Measurements from ENCODE around the gene PRRT1. TPM values are rescaled to one million over a fixed set of nuclear protein-coding genes. Genes with fewer than 3 reads are reported as not detected.
"Not testable (repeated sequence)": the region's sequence is repeated elsewhere in the genome, so short reads cannot be mapped to it uniquely, and the experiment has no call there.

PRRT1 gene
- total RNA-seq = 1 to 10 TPM; 5.5 to 5.6 TPM
- polyA plus RNA-seq = 1 to 10 TPM; 1.2 to 3.6 (median 2.8) TPM
- 0.17 to 6.4 (median 1.3) reads per million in 6 experiments for total RNA-seq

DNA sequence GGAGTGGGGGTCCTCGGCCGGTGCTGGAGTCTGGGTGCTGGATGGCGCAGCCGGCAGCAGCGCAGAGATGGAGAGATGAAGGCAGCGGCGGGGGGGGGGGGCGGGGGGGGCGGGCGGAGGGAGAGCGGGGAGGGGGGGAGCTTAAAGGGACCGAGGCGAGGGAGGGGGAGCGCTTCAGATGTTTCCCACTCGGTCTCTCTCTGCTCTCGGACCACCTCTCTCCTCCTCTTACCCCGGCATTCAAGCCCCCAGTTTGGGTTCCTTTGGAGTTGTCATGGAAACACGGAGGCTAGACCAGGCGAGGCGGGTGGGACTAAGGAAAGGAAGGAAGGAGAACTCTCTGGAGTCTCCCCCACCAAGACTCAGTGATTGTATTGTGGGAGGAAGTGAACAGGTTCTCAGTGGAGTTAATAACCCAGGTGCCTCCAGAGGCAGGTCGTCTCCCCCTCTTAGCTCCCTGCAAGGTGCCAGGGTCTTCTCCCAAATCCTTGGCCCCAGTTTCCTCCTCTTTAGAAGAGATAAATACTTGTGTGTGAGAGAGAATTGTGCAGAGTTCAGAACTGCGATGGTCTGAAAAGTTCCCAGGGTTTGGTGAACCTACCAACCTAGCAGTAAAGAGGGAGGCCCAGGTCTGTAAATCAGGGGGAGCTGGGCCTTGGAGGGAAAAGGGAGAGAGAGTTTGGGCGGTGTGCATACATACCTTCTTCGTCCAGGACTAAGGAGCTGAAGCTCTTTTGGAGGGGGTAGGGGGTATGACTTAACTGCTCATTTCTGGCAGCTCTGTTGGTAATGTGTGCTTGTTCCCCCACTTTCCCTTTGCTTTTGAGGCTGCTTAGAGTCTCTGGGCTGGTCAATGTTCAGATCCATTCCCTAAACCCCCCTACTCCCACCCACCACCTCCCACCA, at the start of gene PRRT1:
Gene PRRT1, minus strand, starts transcription at position 77 of the 906 bp plus-strand sequence. CDS start 112 bp downstream, outside the sequence.
- DNase-seq = peak in 3 of 10 donors; percentile 27 to 61 (median 34)
- H3K27me3 Mint-ChIP-seq = peaks cover 0 to 27% (median 4%) of the 10 kb centered on the region in 5 donors
- peaks cover 45 to 76% (median 66%) of the 10 kb centered on the region in 4 donors for H3K4me1 Mint-ChIP-seq
- no peaks in the 10 kb centered on the region for H3K9me3 Mint-ChIP-seq
- H3K4me3 Mint-ChIP-seq = peak within 1 kb of the TSS; percentile 81 to 100 (median 91)
- peaks cover 0 to 13% (median 0%) of the 10 kb centered on the region in 3 donors for H3K36me3 Mint-ChIP-seq
- POLR2A ChIA-PET = interaction anchor here (1.0 to 1.9 kb wide), 8 partner anchors 16 to 180 kb away, joined by 3 to 21 read pairs (median 6); partner anchors contain the start of genes ATF6B, DXO, FKBPL and GPSM3
- peak within 1 kb of the TSS; percentile 79 to 99 (median 93) for H3K27ac Mint-ChIP-seq
- no peak for ATAC-seq

DNA sequence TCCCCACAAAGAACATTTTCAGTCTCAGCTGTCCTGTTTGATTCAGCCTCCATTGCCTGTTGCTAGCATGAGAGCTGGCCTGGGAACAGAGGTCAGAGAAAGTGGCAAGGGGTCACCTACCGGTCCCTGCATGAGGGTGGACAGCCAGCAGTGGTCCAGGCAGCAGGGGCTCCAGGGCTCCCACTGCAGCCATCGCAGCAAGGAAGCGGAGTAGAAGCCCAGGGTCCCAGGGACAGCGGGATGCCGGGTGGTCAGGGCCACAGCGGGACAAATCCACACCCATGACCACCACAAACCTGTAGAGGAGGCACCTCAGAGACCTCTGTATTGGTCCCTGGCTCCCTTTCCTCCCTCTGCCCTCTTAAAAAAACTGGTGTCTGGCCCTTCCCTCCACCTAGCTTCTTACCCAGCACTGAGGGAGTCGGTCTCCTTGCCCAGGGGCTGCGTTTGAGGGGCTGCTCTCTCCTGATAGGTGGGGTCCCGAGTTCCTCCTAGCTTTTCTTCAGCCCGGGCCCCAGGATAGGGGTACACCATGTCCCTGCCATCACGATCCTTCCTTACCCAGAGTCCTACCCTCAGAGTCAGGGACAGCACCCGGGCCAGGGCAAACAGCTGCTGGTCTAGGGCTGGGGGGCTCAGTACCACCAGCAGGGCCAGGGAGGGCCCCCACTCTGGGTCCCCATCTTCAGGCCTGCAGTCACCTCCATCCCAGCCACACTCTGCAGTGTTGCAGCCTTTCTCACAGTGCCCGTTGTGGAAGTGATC, 49.2 kb upstream of the PRRT1 start:
- no peaks in the 10 kb centered on the region for H3K9me3 Mint-ChIP-seq

DNA sequence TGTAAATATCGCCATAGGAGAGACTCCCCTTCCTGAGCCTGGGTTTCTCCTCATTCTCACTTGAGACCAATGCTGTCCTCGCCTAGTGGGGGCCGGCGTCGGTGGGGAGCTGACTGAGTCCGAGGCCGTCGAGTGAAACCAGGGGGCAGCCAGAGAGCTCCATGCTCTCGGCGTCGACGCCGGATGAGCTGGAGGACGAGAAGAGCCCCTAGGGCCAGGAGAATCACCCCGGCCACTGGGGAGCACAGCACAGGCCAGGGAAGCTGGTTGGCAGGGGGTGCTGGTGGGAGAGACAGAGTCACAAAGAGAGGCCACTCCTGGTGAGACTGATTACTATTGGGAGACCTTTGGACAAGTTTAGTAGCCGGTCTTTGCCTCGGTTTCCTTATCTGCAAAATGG, 47.1 kb upstream of the PRRT1 start:
- ATAC-seq (no peak), DNase-seq (no peak)
- peak overlapping the region in 1 of 10 donors; percentile 24 for H3K4me3 Mint-ChIP-seq
- no peaks in the 10 kb centered on the region for H3K36me3 Mint-ChIP-seq
- H3K4me1 Mint-ChIP-seq = peaks cover 18 to 30% (median 26%) of the 10 kb centered on the region in 4 donors
- H3K27ac Mint-ChIP-seq = peak overlapping the region in 6 of 10 donors; percentile 19 to 80 (median 53)
- POLR2A ChIA-PET = no interaction called here
- H3K27me3 Mint-ChIP-seq = peaks cover 0 to 2% (median 0%) of the 10 kb centered on the region in 5 donors
- H3K9me3 Mint-ChIP-seq = no peaks in the 10 kb centered on the region

More for the DNA sequence above, 49.2 kb upstream of the PRRT1 start:
- Mint-ChIP-seq H3K27ac (no peak overlapping the region), H3K4me3 (no peak overlapping the region), H3K36me3 (no peaks in the 10 kb centered on the region), H3K27me3 (peaks cover 0 to 8% (median 0%) of the 10 kb centered on the region in 5 donors), H3K4me1 (peaks cover 7 to 13% (median 8%) of the 10 kb centered on the region in 4 donors)
- POLR2A ChIA-PET = interaction anchor here (1.1 kb wide), 1 partner anchor 8 kb away, joined by 4 read pairs; no protein-coding TSS in a partner anchor
- DNase-seq (no peak), ATAC-seq (no peak)

DNA sequence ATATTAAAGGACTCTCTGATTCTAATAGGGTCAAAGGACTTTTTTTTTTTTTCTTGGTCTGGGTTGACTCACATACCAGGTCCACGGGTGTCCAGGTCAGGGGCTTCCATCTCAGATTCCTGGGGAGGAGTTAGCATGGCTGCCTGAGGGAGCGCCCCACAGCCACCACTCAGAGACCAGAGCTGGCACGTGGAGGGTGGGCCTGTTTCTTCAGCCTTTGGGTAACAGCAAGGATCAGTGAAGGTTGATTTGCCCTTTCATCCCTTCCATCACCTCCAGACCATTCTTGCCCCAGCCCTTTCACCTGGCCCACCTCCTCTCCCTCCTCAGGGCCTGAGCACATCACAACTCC, 46.6 kb upstream of the PRRT1 start:
- Mint-ChIP-seq H3K27me3 (peaks cover 0 to 2% (median 0%) of the 10 kb centered on the region in 5 donors), H3K27ac (peak overlapping the region in 6 of 10 donors; percentile 53 to 98 (median 82)), H3K9me3 (no peaks in the 10 kb centered on the region), H3K4me1 (peaks cover 23 to 35% (median 32%) of the 10 kb centered on the region in 4 donors), H3K4me3 (peak overlapping the region in 4 of 10 donors; percentile 24 to 58 (median 44)), H3K36me3 (no peaks in the 10 kb centered on the region)
- ATAC-seq (no peak), DNase-seq (no peak)
- POLR2A ChIA-PET = no interaction called here

DNA sequence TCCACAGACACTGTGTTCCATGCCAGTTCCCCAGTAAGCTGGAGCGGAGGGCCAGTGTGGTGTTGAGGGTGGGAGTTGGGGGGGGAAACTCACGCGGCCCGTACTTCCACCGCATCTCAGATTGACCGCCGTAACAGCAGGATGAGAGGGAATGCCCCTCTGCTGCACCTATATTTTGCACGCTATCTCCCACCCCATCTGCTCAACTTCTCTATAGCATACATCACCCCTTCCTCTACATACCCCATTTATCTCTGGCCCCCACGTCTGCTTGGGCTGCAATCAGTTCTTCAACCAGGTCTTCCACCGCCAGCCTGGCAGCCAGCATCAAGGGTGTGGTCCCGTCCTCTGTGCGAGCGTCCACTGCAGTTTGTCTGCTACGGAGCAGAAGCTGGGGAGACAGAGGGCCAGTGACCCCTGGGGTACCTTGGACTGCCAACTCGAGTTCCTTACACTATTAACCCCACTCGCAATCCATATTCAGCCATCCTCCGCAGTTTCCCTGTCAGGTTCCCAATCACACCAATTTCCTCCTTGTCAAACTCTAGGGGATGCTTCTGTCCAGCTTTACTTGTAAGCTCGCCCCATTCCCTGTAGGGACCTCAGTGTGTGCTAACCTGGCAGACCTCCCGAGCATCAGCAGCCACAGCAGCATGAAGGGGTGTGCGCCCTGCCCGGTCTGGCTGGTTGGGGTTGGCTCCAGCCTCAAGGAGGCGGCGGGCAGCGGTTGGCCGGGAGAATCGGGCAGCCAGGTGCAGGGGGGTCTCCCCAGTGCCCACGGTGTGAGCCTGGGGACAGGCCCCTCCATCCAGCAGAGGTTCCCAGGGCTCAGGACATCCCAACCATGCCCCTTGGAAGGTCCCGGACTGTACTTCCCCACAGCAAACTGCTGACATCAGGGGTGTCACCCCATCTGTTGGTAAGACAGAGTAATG, 45.2 kb upstream of the PRRT1 start:
- H3K4me1 Mint-ChIP-seq = peaks cover 23 to 40% (median 36%) of the 10 kb centered on the region in 4 donors
- H3K27ac Mint-ChIP-seq = peak overlapping the region; percentile 98 to 100 (median 100)
- no peak for ATAC-seq
- peak overlapping the region; percentile 92 to 100 (median 97) for H3K4me3 Mint-ChIP-seq
- peaks cover 0 to 1% (median 0%) of the 10 kb centered on the region in 3 donors for H3K36me3 Mint-ChIP-seq
- POLR2A ChIA-PET = interaction anchor here (0.6 to 12.3 kb wide), 11 partner anchors 9 to 654 kb away, joined by 3 to 303 read pairs (median 5); partner anchors contain the start of genes AGER, AGPAT1, ATF6B and DXO
- DNase-seq = no peak
- peaks cover 0 to 2% (median 0%) of the 10 kb centered on the region in 5 donors for H3K27me3 Mint-ChIP-seq
- H3K9me3 Mint-ChIP-seq = no peaks in the 10 kb centered on the region

DNA sequence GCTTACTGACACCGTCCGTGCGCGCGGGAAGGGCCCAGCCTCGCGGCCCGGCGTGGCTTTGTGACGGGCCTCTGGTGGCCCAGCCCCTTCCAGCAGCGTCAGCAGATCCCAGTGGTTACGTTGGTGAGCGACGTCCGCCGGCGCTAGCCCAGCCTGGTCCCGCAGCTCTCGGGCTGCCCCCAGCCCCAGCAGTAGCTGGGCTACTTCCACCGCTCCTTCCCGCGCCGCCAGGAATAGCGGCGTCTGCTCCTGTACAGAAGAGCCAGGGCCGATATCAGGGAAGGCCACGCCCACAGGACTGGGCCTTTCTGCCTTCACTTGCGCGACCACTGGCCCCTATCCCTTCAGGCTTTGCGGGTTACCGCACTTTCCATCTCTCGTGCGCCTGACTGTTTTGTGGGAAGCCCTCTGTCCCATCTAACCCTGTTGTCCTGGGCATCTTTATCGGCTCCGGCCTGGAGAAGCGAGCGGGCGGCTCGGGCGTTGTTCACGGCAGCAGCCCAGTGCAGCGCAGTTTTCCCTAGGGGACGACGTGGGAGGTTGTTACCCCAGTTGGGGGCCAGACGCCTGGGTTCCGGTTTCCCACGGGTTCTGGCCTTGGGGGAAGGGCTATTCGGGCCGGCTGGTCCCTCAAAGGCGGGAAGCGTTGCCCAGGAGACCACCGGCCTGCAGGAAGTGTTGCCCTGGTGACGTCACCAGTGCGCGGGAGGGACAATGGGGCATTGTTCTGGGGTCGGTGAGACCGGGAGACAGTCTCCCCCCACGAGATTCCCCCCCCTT, 44.4 kb upstream of the PRRT1 start:
- H3K36me3 Mint-ChIP-seq = peaks cover 0 to 8% (median 5%) of the 10 kb centered on the region in 3 donors
- ATAC-seq (peak; percentile 79 to 81), DNase-seq (peak in 7 of 10 donors; percentile 48 to 87 (median 60))
- H3K27me3 Mint-ChIP-seq = peaks cover 0 to 2% (median 0%) of the 10 kb centered on the region in 5 donors
- POLR2A ChIA-PET = interaction anchor here (0.5 to 12.3 kb wide), 31 partner anchors 8 to 776 kb away, joined by 3 to 303 read pairs (median 5); partner anchors contain the start of genes AGER, AGPAT1, ATF6B and BRD2
- peak overlapping the region; percentile 98 to 100 (median 100) for H3K27ac Mint-ChIP-seq
- H3K9me3 Mint-ChIP-seq = no peaks in the 10 kb centered on the region
- H3K4me3 Mint-ChIP-seq = peak overlapping the region; percentile 92 to 100 (median 97)
- peaks cover 28 to 47% (median 40%) of the 10 kb centered on the region in 4 donors for H3K4me1 Mint-ChIP-seq

DNA sequence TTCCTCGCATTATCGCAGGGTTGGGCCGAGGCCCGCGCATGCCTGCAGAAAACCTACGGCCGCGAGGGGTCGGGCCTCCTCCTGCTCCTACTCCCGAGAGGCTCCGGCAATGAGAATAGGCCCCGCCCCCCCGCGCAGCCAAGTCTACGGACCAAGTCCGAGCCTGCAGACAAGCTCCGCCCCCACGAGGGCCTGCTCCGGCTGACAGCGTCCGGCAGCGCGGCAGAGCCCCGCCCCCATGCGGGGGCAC, 43.8 kb upstream of the PRRT1 start:
- Mint-ChIP-seq H3K4me1 (peaks cover 29 to 49% (median 42%) of the 10 kb centered on the region in 4 donors), H3K4me3 (peak overlapping the region; percentile 92 to 100 (median 97)), H3K27me3 (peaks cover 0 to 2% (median 0%) of the 10 kb centered on the region in 5 donors), H3K9me3 (no peaks in the 10 kb centered on the region), H3K36me3 (peaks cover 0 to 10% (median 7%) of the 10 kb centered on the region in 3 donors), H3K27ac (peak overlapping the region; percentile 94 to 100 (median 99))
- DNase-seq = peak; percentile 96 to 100 (median 99)
- ATAC-seq = peak; percentile 82 to 85
- POLR2A ChIA-PET = interaction anchor here (0.5 to 12.3 kb wide), 25 partner anchors 9 to 777 kb away, joined by 3 to 303 read pairs (median 4); partner anchors contain the start of genes AGER, AGPAT1, ATF6B and BRD2

DNA sequence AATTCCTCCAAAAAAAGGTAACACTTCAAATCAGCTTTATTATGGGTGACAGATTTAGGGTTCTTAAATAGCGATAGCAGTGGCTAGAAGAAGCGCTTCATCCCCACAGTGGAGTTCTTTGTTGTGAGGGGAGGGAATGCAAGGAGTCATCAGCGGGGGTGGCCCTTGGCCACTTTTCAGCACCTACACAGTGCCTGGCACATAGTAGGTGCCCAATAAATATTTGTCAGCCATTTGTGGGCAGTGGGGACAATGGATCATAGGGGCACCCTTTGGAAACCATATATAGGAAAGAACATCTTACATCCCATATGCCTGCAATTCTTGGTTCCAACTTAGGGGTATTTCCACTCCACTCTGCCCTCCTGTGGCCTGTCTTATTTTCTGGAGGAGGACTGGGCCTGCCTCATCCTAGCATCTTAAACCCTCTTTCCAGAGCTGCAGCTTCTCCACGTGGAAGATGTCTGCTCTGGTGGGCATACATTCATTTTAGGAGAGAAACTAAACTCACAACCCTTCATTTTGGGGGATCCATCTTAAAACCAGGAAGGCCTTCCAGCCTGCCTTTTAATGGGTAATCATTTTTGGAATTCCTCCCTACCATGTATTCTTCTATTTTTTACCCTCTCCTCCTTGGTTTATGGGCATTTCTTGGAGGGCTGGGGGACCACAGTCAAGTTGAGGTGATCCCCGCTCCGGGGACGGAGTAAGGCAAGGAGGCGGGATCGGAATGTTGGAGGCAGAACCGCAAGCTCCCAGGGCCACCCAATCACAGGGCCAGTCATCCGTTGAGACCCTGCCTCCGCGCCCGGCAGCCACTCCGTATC, 43.3 kb upstream of the PRRT1 start:
- no peaks in the 10 kb centered on the region for H3K27me3 Mint-ChIP-seq
- peak overlapping the region; percentile 92 to 100 (median 97) for H3K4me3 Mint-ChIP-seq
- no peak for DNase-seq
- no peaks in the 10 kb centered on the region for H3K9me3 Mint-ChIP-seq
- peaks cover 29 to 53% (median 42%) of the 10 kb centered on the region in 4 donors for H3K4me1 Mint-ChIP-seq
- peaks cover 0 to 12% (median 12%) of the 10 kb centered on the region in 3 donors for H3K36me3 Mint-ChIP-seq
- POLR2A ChIA-PET = interaction anchor here (0.6 to 12.3 kb wide), 25 partner anchors 8 to 778 kb away, joined by 3 to 303 read pairs (median 4); partner anchors contain the start of genes AGER, AGPAT1, ATF6B and BRD2
- peak overlapping the region; percentile 94 to 100 (median 99) for H3K27ac Mint-ChIP-seq
- ATAC-seq = no peak

DNA sequence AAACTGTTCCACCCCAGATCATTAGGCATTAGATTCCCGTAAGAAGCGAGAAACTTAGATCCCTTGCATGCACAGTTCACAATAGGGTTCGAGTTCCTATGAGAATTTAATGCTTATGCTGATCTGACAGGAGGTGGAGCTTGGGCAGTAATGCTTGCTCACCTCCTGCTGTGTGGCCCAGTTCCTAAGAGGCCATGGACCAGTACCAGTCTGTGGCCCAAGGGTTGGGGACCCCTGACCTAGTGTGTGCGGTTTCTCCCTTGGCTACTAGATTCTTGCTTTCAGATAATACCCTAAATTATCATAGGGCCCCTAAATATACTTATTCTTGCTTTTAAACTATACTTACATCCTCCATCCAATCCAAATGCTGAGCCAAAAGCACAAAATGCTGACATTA, 42.6 kb upstream of the PRRT1 start:
- POLR2A ChIA-PET = interaction anchor here (0.6 to 12.3 kb wide), 6 partner anchors 11 to 76 kb away, joined by 3 to 303 read pairs (median 5); partner anchors contain the start of genes AGER, AGPAT1, ATF6B and FKBPL
- ATAC-seq (no peak), DNase-seq (no peak)
- H3K36me3 Mint-ChIP-seq = peaks cover 0 to 13% (median 12%) of the 10 kb centered on the region in 3 donors
- no peaks in the 10 kb centered on the region for H3K27me3 Mint-ChIP-seq
- H3K4me3 Mint-ChIP-seq = peak overlapping the region; percentile 92 to 100 (median 98)
- peak overlapping the region; percentile 94 to 100 (median 99) for H3K27ac Mint-ChIP-seq
- peaks cover 29 to 53% (median 43%) of the 10 kb centered on the region in 4 donors for H3K4me1 Mint-ChIP-seq
- H3K9me3 Mint-ChIP-seq = no peaks in the 10 kb centered on the region

DNA sequence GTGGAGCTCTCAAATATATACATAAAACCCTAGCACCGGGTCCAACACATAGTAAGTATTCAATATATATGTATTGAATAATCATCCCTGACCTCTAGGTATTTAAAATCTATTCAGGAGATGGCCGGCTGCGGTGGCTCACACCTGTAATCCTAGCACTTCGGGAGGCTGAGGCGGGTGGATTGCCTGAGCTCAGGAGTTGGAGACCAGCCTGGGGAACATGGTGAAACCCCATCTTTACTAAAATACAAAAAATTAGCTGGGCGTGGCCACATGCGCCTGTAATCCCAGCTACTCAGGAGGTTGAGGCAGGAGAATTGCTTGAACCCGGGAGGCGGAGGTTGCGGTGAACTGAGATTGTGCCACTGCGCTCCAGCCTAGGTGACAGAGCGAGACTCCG, 41.4 kb upstream of the PRRT1 start:
- not testable (repeated sequence) for H3K9me3 Mint-ChIP-seq, DNase-seq, H3K27me3 Mint-ChIP-seq, ATAC-seq
- Mint-ChIP-seq H3K36me3 (peaks cover 0 to 21% (median 12%) of the 10 kb centered on the region in 3 donors), H3K27ac (peak overlapping the region; percentile 91 to 100 (median 98)), H3K4me1 (peaks cover 38 to 64% (median 55%) of the 10 kb centered on the region in 4 donors), H3K4me3 (peak overlapping the region; percentile 94 to 100 (median 98))
- POLR2A ChIA-PET = interaction anchor here (0.6 to 12.3 kb wide), 16 partner anchors 8 to 1117 kb away, joined by 3 to 303 read pairs (median 4); partner anchors contain the start of genes AGER, AGPAT1, ATF6B and DDX39B

Measured in naive thymus-derived CD8-positive, alpha-beta T cell (primary cell).